ENCODE measurements around the gene TMIE. TPM values are rescaled to one million over a fixed set of nuclear protein-coding genes. Genes with fewer than 3 reads are reported as not detected.

TMIE gene
- total and polyA plus RNA-seq, 10 of the 15 experiments (the other 5 are each of a cell fraction or from before 2014, with no cell fraction given), result not detected

DNA sequence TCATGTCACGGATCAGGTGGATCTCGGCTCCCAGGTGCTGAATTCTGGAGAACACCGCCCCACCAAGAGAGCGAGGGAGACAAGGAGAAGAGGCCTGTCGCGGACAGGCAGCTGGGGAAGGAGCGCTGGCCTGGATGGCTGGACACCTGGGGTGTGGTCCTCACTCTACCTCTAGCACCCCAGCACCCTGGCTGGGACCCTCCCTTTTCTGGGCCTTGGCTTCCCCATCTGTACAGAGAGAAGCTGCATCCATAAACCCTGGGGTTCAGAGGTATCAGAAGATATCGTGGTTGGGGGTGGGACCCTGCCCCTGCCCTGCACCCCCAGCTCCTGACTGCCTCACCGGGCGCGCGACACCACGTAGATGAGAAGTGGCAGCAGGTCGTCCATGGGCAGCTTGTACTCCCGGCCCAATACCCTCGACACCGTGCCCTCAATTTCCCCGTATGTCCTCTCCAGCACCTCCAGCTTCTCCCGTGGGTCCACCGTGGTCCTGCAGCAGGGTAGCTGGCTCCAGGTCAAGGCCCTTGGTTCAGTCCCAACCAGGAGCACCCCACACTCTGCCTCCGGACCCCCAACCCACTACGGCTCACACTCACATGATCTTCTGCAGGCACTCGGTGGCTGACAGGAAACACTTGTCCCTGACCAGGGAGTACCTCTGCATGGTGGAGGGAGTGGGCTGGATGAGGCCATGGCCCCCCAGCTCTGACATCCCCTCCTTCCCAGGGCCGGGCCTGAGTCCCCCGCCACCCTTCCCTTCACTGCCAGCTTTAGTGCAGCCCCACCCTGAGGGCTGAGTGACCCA, 29.4 kb upstream of the TMIE start:
- Histone ChIP-seq H3K9me3 (replicated peaks; ENCODE audit: control insufficient read depth, insufficient read depth, low read length) (no peaks in the 10 kb centered on the region), H3K36me3 (ENCODE audit: control insufficient read depth in 2 of 2, insufficient read depth in 2 of 2, low read length in 1 of 2) (no peaks in the 10 kb centered on the region), H4K20me1 (ENCODE audit: control insufficient read depth, insufficient read depth) (no peaks in the 10 kb centered on the region), H3K4me3 (no peak overlapping the region), H3K27ac (ENCODE audit: control insufficient read depth, insufficient read depth) (no peak overlapping the region), H3K9ac (ENCODE audit: control insufficient read depth, insufficient read depth, low read length) (no peak overlapping the region), H3K79me2 (ENCODE audit: control insufficient read depth, insufficient read depth, low read length) (no peaks in the 10 kb centered on the region), H2AFZ (ENCODE audit: control insufficient read depth, low read depth, low read length) (no peak overlapping the region), H3K4me2 (ENCODE audit: control insufficient read depth, insufficient read depth) (no peak overlapping the region), H3K4me1 (ENCODE audit: control insufficient read depth, insufficient read depth, low read length) (no peaks in the 10 kb centered on the region), H3K27me3 (replicated peaks in 1 of 2; ENCODE audit: control insufficient read depth in 2 of 2, insufficient read depth in 2 of 2, low read length in 1 of 2) (no peaks in the 10 kb centered on the region)
- SMC1A ChIA-PET (ENCODE audit: uncharacterized antibody, unreplicated experiment), result no interaction called here
- FAIRE-seq (no peak), ATAC-seq (no peak), DNase-seq (ENCODE audit: low read depth, low spot score) (no peak)
- 31% methylated on average over 25 of the region's 25 CpGs for WGBS (ENCODE audit: insufficient coverage, insufficient replicate concordance, low lambda C conversion rate, missing lambda C conversion rate)
- intact Hi-C loops (cut with micrococcal nuclease; ENCODE audit: unreplicated experiment), result no loop called here
- no peak for TF ChIP-seq STAT3 (IDR thresholded peaks at IDR 0.05; ENCODE audit: low read depth, low read length)
- TF ChIP-seq POLR2AphosphoS2 (IDR thresholded peaks at IDR 0.05; ENCODE audit: low read depth, low read length), result no peak
- TF ChIP-seq SMC3 (IDR thresholded peaks at IDR 0.05; ENCODE audit: borderline replicate concordance, low read length), result no peak
- TF ChIP-seq, protein P1, sequence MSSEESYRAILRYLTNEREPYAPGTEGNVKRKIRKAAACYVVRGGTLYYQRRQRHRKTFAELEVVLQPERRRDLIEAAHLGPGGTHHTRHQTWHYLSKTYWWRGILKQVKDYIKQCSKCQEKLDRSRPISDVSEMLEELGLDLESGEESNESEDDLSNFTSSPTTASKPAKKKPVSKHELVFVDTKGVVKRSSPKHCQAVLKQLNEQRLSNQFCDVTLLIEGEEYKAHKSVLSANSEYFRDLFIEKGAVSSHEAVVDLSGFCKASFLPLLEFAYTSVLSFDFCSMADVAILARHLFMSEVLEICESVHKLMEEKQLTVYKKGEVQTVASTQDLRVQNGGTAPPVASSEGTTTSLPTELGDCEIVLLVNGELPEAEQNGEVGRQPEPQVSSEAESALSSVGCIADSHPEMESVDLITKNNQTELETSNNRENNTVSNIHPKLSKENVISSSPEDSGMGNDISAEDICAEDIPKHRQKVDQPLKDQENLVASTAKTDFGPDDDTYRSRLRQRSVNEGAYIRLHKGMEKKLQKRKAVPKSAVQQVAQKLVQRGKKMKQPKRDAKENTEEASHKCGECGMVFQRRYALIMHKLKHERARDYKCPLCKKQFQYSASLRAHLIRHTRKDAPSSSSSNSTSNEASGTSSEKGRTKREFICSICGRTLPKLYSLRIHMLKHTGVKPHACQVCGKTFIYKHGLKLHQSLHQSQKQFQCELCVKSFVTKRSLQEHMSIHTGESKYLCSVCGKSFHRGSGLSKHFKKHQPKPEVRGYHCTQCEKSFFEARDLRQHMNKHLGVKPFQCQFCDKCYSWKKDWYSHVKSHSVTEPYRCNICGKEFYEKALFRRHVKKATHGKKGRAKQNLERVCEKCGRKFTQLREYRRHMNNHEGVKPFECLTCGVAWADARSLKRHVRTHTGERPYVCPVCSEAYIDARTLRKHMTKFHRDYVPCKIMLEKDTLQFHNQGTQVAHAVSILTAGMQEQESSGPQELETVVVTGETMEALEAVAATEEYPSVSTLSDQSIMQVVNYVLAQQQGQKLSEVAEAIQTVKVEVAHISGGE (CRISPR knock-in tag; IDR thresholded peaks at IDR 0.05), result no peak
- TF ChIP-seq PML (IDR thresholded peaks at IDR 0.05; ENCODE audit: low read length), result no peak
- POLR2A ChIA-PET, result no interaction called here
- no TSS peak for BruUV-seq (replicated peaks)
- CTCF ChIA-PET, result interaction anchor here (1.2 kb wide), 1 partner anchor 229 kb away, joined by 3 read pairs; no protein-coding TSS in a partner anchor
- RAD21 ChIA-PET (ENCODE audit: unreplicated experiment), result no interaction called here
- in situ Hi-C loops (cut with MboI), result no loop called here

Measured in GM12878 (cell line).